Sigmoid colon (tissue), 7 donors: ENCODE measurements around the gene SH3TC1. TPM values are rescaled to one million over a fixed set of nuclear protein-coding genes. Genes with fewer than 3 reads are reported as not detected.

Experiments
- DNase-seq: peaks from one replicate; pipeline ENCODE4 v3.0.0-alpha.2; 2019
- H3K27ac ChIP-seq, 4 donors: fragments of 200-600 bp; sonication (generic); one replicate each; pipeline ENCODE4 v1.5.1; 2016 to 2019; ENCODE audit warnings: mild to moderate bottlenecking in 1 of 4
- H3K27me3 ChIP-seq, 3 donors: fragments of 200-600 bp; sonication (generic); one replicate each; pipeline ENCODE4 v1.5.1; 2019; ENCODE audit warnings: mild to moderate bottlenecking in 1 of 3
- H3K36me3 ChIP-seq, 4 donors: fragments of 200-600 bp; sonication (generic); one replicate each; pipeline ENCODE4 v1.5.1; 2016 to 2019
- H3K4me1 ChIP-seq, 4 donors: fragments of 200-600 bp; sonication (generic); one replicate each; pipeline ENCODE4 v1.5.1; 2017 to 2019
- H3K4me3 ChIP-seq, 4 donors: fragments of 200-600 bp; sonication (generic); one replicate each; pipeline ENCODE4 v1.5.1; 2017 to 2019; ENCODE audit warnings: mild to moderate bottlenecking in 2 of 4, moderate library complexity in 1 of 4
- H3K9me3 ChIP-seq, 4 donors: fragments of 200-600 bp in 3 of 4; sonication (generic) in 3 of 4; one replicate each; pipeline versions ENCODE4 v1.5.1 to v1.6.1; 2013 to 2019
- CTCF ChIP-seq, 4 experiments: fragments of 450-650 bp in 3 of 4; fragments of 200-600 bp in 1 of 4; IDR thresholded peaks; one replicate each; pipeline ENCODE4 v1.5.1; 2016 to 2019; ENCODE audit warnings: antibody characterized with exemption in 4 of 4, mild to moderate bottlenecking in 3 of 4, moderate library complexity in 2 of 4
- EP300 ChIP-seq, 4 donors: sonication (generic); formaldehyde crosslinking; IDR thresholded peaks; one replicate each; pipeline ENCODE4 v1.6.1; 2017; ENCODE audit warnings: antibody characterized with exemption in 4 of 4
- POLR2A ChIP-seq, 2 donors: fragments of 450-650 bp; IDR thresholded peaks; one replicate each; pipeline ENCODE4 v1.6.1; 2016; ENCODE audit warnings: antibody characterized with exemption in 2 of 2, mild to moderate bottlenecking in 2 of 2, moderate library complexity in 2 of 2
- POLR2AphosphoS5 ChIP-seq, 4 donors: sonication (generic); formaldehyde crosslinking; IDR thresholded peaks; one replicate each; pipeline ENCODE4 v1.6.1; 2017; ENCODE audit warnings: antibody characterized with exemption in 4 of 4
- WGBS, 2 donors: extraction: QIAGEN DNeasy Blood & Tissue Kit; methylation state at CpG; one replicate each; pipeline ENCODE4 v1.1.7; 2013; 5-methylcytosine and 5-hydroxymethylcytosine counted together
- intact Hi-C: fragments of 100-400 bp; cut with DNase I; formaldehyde crosslinking; loops from one replicate; pipeline ENCODE4 v1.15.1; 2023
- polyA plus RNA-seq, 3 donors: library from polyadenylated mRNA; stranded (reverse); fragments of 200-250 nt; gene quantifications; one replicate each; pipeline ENCODE4 v1.2.3, GENCODE V29; 2013
- total RNA-seq, 4 donors: library from RNA; depleted of rRNA; stranded (reverse); fragments of >200 nt; gene quantifications; one replicate each; pipeline ENCODE4 v1.1.0, GENCODE V29; 2016
- donor health status: healthy with polysubstance abuse.
- donor health status: Bipolar disorder and iron deficiency.
- donor health status: healthy.

Gene SH3TC1
- total and polyA plus RNA-seq, 7 donors, result 3.0 to 24.4 (median 7.8) TPM

GRCh38 chr4:8152090-8152864 is 46.8 kb upstream of the SH3TC1 start:
- intact Hi-C loops, result loop anchor here (10.0 kb wide), 1 partner anchor 253 kb away; no protein-coding TSS in a partner anchor
- no peak for TF ChIP-seq CTCF (IDR thresholded peaks at IDR 0.05)
- no peak for TF ChIP-seq EP300 (IDR thresholded peaks at IDR 0.05)
- no peak for TF ChIP-seq POLR2AphosphoS5 (IDR thresholded peaks at IDR 0.05)
- TF ChIP-seq POLR2A (IDR thresholded peaks at IDR 0.05), result no peak
- Histone ChIP-seq H3K4me3 (no peak overlapping the region), H3K27ac (no peak overlapping the region), H3K9me3 (no peaks in the 10 kb centered on the region), H3K27me3 (peaks cover 0 to 2% (median 0%) of the 10 kb centered on the region in 3 donors), H3K4me1 (peaks cover 0 to 2% (median under 1%) of the 10 kb centered on the region in 4 donors), H3K36me3 (no peaks in the 10 kb centered on the region)
- no peak for DNase-seq
- WGBS, 2 donors, result 91 to 93% methylated on average over 39 of the region's 39 CpGs

DNA sequence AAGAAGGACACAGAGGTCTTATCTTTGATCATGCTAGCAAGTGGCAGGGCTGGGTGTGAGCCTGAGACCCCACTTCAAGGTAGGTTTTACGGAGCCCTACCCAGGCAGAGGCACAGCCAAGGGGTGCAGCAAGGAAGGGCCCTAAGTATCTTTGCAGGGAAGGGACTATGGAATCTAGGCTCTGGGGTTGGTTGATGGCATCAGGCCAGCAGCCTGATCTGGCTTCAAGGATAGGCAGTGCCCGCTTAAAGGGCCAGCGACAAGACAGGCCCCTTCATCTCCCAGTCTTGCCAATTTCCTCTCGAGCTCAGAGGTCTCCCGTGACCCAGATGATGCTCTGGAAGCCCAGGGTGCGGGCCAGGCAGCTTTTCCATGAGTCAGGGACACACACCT is 46.2 kb upstream of the SH3TC1 start:
- intact Hi-C loops, result loop anchor here (10.0 kb wide), 1 partner anchor 252 kb away; no protein-coding TSS in a partner anchor
- H3K9me3 ChIP-seq, result no peaks in the 10 kb centered on the region
- no peaks in the 10 kb centered on the region for H3K36me3 ChIP-seq
- H3K4me3 ChIP-seq, result no peak overlapping the region
- H3K4me1 ChIP-seq, result peaks cover 0 to 8% (median 6%) of the 10 kb centered on the region in 4 donors
- DNase-seq, result no peak
- 61 to 78% methylated on average over 6 of the region's 6 CpGs for WGBS, 2 donors
- H3K27ac ChIP-seq, result no peak overlapping the region
- TF ChIP-seq EP300 (IDR thresholded peaks at IDR 0.05), result no peak
- TF ChIP-seq POLR2A (IDR thresholded peaks at IDR 0.05), result no peak
- no peak for TF ChIP-seq POLR2AphosphoS5 (IDR thresholded peaks at IDR 0.05)
- TF ChIP-seq CTCF (IDR thresholded peaks at IDR 0.05), result no peak
- H3K27me3 ChIP-seq, result peaks cover 4 to 8% (median 4%) of the 10 kb centered on the region in 3 donors

DNA sequence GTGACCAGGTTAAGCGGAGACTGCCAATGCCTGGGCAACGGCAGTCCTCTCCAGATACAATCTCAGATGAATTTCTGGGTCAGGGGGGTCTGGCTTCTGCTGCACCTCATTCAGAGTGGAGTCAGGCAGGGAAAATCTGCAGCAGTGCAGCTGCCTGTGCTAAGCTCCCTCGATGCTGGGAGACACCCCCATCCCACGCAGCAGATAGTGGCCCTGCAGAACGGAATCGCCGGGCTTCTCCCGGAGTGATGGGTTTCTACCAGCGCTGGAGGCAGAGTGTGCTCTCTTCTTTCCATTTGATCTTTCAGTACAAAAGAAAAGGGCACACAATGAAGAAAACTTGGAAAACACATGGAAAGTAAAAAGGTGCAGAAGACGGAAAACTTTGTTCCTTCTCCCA is 45.6 kb upstream of the SH3TC1 start:
- TF ChIP-seq POLR2AphosphoS5 (IDR thresholded peaks at IDR 0.05), result no peak
- TF ChIP-seq EP300 (IDR thresholded peaks at IDR 0.05), result no peak
- TF ChIP-seq POLR2A (IDR thresholded peaks at IDR 0.05), result no peak
- TF ChIP-seq CTCF (IDR thresholded peaks at IDR 0.05), result no peak
- no peaks in the 10 kb centered on the region for H3K36me3 ChIP-seq
- peaks cover 7 to 12% (median 9%) of the 10 kb centered on the region in 3 donors for H3K27me3 ChIP-seq
- intact Hi-C loops, result loop anchor here (10.0 kb wide), 1 partner anchor 251 kb away; no protein-coding TSS in a partner anchor
- no peaks in the 10 kb centered on the region for H3K9me3 ChIP-seq
- H3K4me1 ChIP-seq, result peaks cover 0 to 13% (median 12%) of the 10 kb centered on the region in 4 donors
- 88 to 92% methylated on average over 10 of the region's 10 CpGs for WGBS, 2 donors
- no peak overlapping the region for H3K4me3 ChIP-seq
- no peak overlapping the region for H3K27ac ChIP-seq
- DNase-seq, result no peak

- Histone ChIP-seq H3K36me3 (no peaks in the 10 kb centered on the region), H3K27me3 (peaks cover 7 to 12% (median 9%) of the 10 kb centered on the region in 3 donors), H3K4me1 (peaks cover 0 to 22% (median 21%) of the 10 kb centered on the region in 4 donors), H3K27ac (no peak overlapping the region), H3K9me3 (no peaks in the 10 kb centered on the region), H3K4me3 (no peak overlapping the region)
- 80 to 81% methylated on average over 6 of the region's 6 CpGs for WGBS, 2 donors
- DNase-seq, result no peak
- intact Hi-C loops, result loop anchor here (5.0 to 10.0 kb wide), 3 partner anchors 103 to 272 kb away; no protein-coding TSS in a partner anchor
- TF ChIP-seq POLR2AphosphoS5 (IDR thresholded peaks at IDR 0.05), result no peak
- no peak for TF ChIP-seq EP300 (IDR thresholded peaks at IDR 0.05)
- no peak for TF ChIP-seq CTCF (IDR thresholded peaks at IDR 0.05)
- no peak for TF ChIP-seq POLR2A (IDR thresholded peaks at IDR 0.05)
Measured at GRCh38 chr4:8155048-8155447, 44.0 kb upstream of the SH3TC1 start.
